Activated CD4-positive, alpha-beta T cell treated with anti-CD3 and anti-CD28 coated beads, Interleukin-2, amount 50 U/mL, for 4 hours (primary cell): ENCODE results near the gene ZACN.
"Not testable (repeated sequence)": the region's sequence is repeated elsewhere in the genome, so short reads cannot be mapped to it uniquely, and the experiment has no call there.

Source experiments
- DNase-seq, 2 experiments: peaks; one replicate each; pipeline ENCODE4 v3.0.0-alpha.2; 2020

Gene ZACN

DNA sequence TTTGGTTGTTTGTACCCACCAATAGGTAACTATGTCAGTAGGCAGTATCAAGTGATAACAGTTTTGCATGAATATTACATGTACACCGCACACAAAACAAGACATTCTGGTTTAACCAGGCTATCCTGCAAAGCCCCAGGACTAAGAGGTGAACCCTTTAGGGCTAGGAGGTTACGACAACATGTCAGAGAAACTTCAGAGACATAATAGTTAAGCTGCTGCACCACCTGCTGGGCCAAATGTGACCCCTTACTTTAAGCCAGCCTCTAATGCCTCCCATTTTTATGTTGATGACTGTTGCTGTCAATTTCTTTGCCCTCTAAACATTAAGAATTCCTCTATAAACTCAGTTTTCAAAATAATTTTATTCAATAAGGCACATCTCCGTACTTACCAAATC, 22.1 kb upstream of the ZACN start:
- DNase-seq: no peak

- not testable (repeated sequence) for DNase-seq
Observed at GRCh38 chr17:76058264-76058663, 20.7 kb upstream of the ZACN start.

- peak; percentile 45 to 59 for DNase-seq
Observed at GRCh38 chr17:76063875-76064546, 15.0 kb upstream of the ZACN start.

- DNase-seq: no peak
Observed at GRCh38 chr17:76065775-76066174, 13.2 kb upstream of the ZACN start.

GRCh38 chr17:76071531-76072147, 7.3 kb upstream of the ZACN start:
- no peak for DNase-seq

DNA sequence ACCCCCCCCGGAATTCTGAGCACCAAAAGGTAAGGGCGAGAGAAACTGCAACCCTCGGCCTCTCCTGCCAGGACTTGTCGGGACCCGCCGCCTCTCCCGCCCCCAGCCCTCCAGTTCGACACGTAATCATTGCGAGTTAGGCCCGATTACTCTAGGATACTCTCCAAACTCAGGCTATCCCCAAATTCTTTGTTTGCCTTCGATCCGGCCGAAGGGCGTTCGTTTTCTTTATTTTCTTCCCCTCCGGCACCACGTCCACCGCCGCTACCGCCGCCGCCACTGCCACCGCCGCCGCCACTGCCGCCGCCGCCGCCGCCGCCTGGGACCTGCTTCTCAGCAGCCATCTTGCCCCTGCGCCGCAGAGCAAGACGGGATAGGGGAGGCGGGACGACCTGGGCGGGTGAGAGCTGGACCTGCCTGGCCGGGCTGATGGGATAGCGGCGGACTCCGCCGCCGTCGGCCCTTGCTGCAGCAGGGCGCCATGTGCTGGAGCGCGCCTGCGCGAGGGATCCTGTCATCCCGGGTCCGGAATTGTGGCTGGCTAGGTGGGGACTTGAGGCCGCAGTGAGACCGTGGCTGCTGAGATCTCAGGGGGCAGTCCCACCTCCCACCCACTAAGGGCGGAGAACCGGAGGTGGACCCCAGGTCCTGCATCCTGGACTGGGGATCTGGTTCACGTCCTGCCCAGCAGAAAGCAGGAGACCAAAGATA, 6.7 kb upstream of the ZACN start, which contains the start of gene SRP68:
Gene SRP68 (minus strand): TSS at position 370 of the 711 bp plus-strand sequence. CDS start 26 bp downstream, at position 344.
- peak; percentile 75 to 76 for DNase-seq

GRCh38 chr17:76074390-76075363, 4.3 kb upstream of the ZACN start, which contains the start of gene GALR2:
TSS of gene GALR2 (plus strand) at chr17:76074781. CDS start at chr17:76074884, 103 bp downstream.
- DNase-seq: no peak

- no peak for DNase-seq
Observed at GRCh38 chr17:76075364-76076145, 3.4 kb upstream of the ZACN start.

- DNase-seq: no peak
Observed at GRCh38 chr17:76076146-76076764, 2.7 kb upstream of the ZACN start.

DNA sequence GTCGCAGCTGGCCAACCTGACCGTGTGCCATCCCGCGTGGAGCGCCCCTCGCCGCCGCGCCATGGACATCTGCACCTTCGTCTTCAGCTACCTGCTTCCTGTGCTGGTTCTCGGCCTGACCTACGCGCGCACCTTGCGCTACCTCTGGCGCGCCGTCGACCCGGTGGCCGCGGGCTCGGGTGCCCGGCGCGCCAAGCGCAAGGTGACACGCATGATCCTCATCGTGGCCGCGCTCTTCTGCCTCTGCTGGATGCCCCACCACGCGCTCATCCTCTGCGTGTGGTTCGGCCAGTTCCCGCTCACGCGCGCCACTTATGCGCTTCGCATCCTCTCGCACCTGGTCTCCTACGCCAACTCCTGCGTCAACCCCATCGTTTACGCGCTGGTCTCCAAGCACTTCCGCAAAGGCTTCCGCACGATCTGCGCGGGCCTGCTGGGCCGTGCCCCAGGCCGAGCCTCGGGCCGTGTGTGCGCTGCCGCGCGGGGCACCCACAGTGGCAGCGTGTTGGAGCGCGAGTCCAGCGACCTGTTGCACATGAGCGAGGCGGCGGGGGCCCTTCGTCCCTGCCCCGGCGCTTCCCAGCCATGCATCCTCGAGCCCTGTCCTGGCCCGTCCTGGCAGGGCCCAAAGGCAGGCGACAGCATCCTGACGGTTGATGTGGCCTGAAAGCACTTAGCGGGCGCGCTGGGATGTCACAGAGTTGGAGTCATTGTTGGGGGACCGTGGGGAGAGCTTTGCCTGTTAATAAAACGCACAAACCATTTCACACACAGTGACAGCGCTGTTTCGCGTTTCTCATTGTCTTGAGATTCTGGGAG, 2.0 kb upstream of the ZACN start:
- peak; percentile 18 for DNase-seq

GRCh38 chr17:76077584-76078110, 1.3 kb upstream of the ZACN start:
- DNase-seq: no peak

DNA sequence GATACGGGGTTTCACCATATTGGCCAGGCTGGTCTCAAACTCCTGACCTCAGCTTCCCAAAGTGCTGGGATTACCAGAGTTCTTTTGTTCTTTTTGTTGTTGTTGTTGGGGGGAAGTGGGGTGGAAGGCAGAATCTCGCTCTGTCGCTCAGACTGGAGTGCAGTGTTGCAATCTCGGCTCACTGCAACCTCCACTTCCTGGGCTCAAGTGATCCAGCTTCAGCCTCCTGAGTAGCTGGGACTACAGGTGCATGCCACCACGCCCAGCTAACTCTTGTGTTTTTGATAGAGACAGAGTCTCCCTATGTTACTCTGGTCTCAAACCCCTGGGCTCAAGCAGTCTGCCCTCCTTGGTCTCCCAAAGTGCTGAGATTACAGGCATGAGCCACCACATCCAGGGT, 612 bp upstream of the ZACN start:
- not testable (repeated sequence) for DNase-seq

GRCh38 chr17:76079535-76079955, 563 bp downstream of the ZACN start:
- no peak for DNase-seq

DNA sequence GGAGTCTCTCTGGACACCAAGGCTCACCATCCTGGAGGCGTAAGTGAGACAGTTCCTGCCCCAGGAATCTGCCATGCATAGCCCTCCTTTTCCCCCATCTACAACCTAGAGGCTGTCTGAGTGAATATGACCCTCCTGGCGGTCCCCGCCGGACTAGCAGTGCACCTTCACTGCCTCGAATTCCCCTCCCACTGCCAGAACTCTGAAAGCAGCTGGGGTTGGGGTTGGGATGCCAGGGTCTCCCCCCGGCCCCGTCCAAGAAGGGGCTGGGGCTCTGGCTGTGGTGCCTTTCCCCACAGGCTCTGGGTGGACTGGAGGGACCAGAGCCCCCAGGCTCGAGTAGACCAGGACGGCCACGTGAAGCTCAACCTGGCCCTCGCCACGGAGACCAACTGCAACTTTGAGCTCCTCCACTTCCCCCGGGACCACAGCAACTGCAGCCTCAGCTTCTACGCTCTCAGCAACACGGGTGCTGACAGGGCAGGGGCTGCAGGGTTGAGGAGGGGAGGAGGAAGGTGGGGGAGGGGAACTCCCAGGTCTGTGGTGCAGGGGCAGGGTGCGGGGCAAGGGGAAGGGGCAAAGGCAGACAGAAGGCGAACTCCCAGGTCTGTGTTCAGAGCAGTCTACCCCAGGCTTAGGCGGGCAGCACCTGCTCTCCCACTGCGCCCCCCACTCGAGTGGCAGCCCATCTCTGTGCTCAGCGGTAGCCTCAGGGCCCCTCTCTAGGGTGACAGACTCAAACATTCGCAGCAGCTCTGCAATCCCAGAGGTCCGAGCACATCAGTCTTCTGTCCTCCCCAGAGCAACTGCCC, 1.2 kb downstream of the ZACN start:
- DNase-seq: no peak

DNA sequence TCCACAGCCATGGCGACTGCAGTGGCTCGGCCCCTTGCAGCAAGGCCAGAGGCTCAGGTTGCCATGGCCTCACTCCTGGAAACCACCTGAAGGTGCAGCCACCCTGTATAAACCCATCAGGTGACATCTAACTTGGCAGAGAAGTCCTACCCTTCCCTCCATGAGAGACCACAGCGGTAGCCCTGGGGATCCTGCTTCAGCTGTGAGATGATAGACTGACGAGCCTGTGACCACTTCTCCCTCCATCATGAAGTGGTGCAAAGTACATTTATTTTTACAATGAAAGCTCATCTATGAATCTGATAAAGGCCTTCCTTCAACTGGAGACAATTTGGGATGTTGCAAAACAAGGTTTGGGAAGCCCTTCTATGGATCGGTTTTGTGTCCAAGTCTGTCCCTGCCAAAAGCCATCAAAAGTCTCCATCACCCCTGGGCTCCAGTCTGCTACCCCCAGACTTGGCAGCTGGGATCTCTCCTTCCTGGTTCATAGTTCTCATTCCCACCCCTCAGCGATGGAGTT, 1.8 kb downstream of the ZACN start:
- DNase-seq: no peak

- DNase-seq: no peak
Observed at GRCh38 chr17:76081295-76082210, 2.6 kb downstream of the ZACN start.

GRCh38 chr17:76082326-76083251, 3.6 kb downstream of the ZACN start:
- DNase-seq: no peak
